Measurements from ENCODE around the gene EFS.

GRCh38 chr14:23310546-23310945 lies 54.4 kb downstream of the EFS start:
- no peak for TF ChIP-seq POLR2AphosphoS5 (IDR thresholded peaks at IDR 0.05)
- no peak for TF ChIP-seq CTCF (IDR thresholded peaks at IDR 0.05)
